ENCODE results near the gene TERB2.
"Not testable (repeated sequence)": the region's sequence is repeated elsewhere in the genome, so short reads cannot be mapped to it uniquely, and the experiment has no call there.

GRCh38 chr15:44988184-44988869 is 31.8 kb downstream of the TERB2 start:
- TF ChIP-seq, protein P1, sequence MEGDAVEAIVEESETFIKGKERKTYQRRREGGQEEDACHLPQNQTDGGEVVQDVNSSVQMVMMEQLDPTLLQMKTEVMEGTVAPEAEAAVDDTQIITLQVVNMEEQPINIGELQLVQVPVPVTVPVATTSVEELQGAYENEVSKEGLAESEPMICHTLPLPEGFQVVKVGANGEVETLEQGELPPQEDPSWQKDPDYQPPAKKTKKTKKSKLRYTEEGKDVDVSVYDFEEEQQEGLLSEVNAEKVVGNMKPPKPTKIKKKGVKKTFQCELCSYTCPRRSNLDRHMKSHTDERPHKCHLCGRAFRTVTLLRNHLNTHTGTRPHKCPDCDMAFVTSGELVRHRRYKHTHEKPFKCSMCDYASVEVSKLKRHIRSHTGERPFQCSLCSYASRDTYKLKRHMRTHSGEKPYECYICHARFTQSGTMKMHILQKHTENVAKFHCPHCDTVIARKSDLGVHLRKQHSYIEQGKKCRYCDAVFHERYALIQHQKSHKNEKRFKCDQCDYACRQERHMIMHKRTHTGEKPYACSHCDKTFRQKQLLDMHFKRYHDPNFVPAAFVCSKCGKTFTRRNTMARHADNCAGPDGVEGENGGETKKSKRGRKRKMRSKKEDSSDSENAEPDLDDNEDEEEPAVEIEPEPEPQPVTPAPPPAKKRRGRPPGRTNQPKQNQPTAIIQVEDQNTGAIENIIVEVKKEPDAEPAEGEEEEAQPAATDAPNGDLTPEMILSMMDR (optimal IDR thresholded peaks at IDR 0.05 in 1 of 3, IDR thresholded peaks at IDR 0.05 in 1 of 3, conservative IDR thresholded peaks at IDR 0.05 in 1 of 3; ENCODE audit: extremely low read depth in 1 of 3, insufficient read depth in 2 of 3, low read length in 3 of 3), result not testable (repeated sequence)
- not testable (repeated sequence) for TF ChIP-seq EZH2 (IDR thresholded peaks at IDR 0.05; ENCODE audit: low read length)
